NCI-H446 (cell line): ENCODE measurements around the gene WNT6.

Experiments used
- DNase-seq, 2 experiments: peaks; one replicate each; lab custom pipeline; 2025; lab: John Stamatoyannopoulos, UW

WNT6 gene

DNA sequence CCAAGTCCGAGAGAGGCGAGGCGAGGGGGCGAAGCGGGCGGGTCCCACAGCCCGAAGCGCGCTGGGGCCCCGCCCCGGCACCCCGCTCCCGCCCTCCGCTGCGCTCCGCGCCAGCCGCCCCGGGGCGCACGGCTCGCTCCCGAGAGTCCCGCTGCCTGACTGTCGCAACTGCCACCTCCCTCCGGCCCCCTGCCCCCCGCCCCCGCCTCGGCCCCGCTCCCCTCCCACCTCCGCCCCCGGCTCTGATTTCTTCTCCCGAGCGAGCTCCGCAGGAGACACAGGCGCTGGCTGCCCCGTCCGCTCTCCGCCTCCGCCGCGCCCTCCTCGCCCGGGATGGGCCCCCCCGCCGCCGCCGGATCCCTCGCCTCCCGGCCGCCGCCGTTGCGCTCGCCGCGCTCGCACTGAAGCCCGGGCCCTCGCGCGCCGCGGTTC is at the start of gene WNT6:
Gene WNT6, plus strand, starts transcription at position 250 of the 432 bp plus-strand sequence. CDS start 233 bp downstream, outside the sequence.
- DNase-seq: no peak

DNA sequence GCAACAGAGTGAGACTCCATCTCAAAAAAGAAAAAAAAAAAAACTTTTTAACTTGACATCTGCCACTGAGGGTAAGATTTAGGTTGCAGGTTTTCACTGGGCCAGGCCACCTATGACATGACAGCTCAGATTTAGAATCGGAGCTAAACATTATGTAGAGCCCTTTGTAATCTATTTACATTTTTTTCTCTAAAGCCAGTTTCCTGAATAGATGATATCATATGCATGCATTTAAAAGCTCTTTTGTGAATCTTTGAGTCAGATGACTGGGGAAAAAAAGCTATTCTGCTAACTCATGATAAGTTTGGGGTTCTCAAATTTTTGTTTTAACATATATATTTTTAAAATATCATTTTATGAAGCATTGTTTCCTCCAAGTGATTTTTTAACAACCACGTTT is 49.3 kb upstream of the WNT6 start:
- DNase-seq: no peak

DNA sequence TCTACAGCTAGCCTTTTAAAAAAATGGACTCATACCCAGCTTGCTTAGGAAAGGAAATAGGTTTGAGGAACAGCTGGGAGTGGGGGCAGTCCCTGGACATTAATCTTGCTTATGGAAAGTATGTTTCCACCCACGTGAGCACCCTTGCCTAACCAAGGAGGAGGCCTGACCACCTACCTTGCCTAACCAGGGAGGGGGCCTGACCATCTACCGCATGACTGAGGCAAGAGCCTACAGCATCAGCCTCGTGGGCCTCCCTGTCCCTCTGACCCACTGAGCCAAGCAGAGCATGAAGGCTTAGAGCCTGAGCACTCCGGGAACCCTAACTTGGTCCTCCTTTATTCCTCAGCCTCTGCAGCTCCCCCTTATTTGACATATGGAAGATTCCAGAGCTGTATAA is 48.2 kb upstream of the WNT6 start:
- DNase-seq: no peak

DNA sequence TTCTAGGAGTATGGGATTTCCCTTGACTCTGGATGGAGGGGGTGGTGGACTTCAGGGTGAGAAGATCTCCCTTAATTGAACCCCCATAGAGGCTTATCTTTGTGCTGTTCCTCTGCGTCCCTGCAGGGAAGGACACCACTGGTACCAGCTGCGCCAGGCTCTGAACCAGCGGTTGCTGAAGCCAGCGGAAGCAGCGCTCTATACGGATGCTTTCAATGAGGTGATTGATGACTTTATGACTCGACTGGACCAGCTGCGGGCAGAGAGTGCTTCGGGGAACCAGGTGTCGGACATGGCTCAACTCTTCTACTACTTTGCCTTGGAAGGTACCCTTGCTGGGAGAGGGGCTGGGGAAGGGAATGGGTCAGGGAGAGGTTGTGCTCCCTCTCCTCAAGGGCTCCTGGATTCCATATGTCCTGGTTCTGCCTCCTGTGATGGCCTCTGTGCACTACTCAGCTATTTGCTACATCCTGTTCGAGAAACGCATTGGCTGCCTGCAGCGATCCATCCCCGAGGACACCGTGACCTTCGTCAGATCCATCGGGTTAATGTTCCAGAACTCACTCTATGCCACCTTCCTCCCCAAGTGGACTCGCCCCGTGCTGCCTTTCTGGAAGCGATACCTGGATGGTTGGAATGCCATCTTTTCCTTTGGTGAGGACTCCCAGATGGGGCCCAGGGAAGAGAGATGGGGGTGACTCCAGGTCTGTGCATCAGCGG is 47.3 kb upstream of the WNT6 start:
- DNase-seq: no peak

DNA sequence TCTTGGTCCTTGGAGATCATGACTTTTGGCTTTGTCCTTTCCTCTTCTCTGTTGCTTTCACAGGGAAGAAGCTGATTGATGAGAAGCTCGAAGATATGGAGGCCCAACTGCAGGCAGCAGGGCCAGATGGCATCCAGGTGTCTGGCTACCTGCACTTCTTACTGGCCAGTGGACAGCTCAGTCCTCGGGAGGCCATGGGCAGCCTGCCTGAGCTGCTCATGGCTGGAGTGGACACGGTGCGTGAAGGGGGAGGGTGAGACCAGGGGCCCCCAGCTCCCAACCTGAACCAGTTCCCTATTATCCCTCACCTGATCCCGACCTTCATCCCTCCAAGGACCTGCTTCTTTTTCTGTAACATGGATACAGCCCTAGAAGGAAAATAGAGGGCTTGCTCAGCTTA is 46.7 kb upstream of the WNT6 start:
- no peak for DNase-seq

DNA sequence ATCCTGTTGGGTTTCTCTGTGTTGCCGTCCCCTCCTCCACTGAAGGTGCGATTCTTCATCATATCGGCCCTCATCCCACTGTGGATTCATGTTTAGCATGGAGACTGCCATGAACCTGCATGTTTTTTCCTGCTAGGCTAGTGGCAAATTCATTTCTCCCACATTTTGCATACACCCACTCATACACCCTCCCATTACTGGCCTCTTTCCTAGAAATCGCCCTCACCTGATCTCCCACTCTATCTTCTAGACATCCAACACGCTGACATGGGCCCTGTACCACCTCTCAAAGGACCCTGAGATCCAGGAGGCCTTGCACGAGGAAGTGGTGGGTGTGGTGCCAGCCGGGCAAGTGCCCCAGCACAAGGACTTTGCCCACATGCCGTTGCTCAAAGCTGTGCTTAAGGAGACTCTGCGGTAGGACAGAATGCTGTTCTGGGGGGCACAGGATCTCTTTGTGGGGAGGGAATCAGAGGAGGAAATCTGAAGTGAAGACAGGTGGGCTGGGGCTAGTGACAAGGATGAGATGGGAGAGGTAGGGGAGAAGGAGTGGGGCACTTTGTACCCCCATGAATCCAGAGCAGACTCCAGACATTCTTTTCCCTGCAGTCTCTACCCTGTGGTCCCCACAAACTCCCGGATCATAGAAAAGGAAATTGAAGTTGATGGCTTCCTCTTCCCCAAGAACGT is 45.7 kb upstream of the WNT6 start:
- DNase-seq: no peak

DNA sequence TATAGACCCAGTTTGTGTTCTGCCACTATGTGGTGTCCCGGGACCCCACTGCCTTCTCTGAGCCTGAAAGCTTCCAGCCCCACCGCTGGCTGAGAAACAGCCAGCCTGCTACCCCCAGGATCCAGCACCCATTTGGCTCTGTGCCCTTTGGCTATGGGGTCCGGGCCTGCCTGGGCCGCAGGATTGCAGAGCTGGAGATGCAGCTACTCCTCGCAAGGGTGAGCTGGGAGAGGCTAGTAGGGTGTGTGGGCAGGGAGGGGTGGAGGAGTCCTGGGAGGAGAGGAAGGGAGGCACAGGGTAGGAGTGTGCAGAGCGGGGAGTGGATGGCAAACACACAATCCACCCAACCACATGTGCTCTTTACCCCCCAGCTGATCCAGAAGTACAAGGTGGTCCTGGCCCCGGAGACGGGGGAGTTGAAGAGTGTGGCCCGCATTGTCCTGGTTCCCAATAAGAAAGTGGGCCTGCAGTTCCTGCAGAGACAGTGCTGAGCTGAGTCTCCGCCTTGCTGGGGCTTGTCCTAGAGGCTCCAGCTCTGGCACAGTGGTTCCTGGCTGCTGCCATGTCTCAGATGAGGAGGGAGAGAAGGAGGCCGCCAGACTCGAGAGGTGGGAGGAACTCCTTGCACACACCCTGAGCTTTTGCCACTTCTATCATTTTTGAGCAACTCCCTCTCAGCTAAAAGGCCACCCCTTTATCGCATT is 44.9 kb upstream of the WNT6 start:
- no peak for DNase-seq

DNA sequence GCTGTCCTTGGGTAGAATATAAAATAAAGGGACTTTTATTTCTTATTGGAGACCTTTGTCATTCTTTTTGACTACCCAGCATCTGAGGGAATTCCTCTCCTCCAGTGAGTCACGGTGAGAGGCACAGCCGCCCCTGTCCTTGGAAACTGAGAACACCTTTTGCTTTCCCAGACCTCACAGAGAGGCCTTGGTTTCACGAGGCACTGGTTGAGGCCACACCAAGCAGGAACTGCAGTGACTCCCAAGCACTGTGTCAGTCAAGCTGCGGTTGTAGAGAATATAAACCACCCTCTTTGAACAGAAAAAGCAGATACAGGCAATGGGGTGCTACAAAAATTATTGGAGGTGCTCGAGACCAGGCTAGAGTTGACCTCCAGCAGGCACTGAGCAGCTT is 44.4 kb upstream of the WNT6 start:
- DNase-seq: no peak

DNA sequence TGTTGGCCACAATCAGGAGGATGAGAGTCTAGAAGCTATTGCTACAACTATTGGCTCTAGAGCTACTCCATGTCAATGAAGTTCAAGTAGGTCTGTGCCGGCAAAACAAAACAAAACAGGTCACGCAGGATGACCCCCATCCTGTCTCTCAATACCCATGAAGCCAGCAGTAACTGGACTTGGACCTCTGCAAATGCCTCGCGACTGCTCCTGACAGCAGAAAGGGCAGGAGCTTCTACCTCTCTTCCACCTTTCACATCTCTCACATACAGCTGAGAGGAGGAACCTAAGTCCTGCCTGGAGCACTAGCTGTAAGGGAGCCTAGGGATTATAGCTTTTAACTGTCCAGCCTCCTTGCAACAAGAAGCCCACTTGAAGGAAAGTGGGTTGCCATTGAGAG is 44.0 kb upstream of the WNT6 start:
- no peak for DNase-seq

DNA sequence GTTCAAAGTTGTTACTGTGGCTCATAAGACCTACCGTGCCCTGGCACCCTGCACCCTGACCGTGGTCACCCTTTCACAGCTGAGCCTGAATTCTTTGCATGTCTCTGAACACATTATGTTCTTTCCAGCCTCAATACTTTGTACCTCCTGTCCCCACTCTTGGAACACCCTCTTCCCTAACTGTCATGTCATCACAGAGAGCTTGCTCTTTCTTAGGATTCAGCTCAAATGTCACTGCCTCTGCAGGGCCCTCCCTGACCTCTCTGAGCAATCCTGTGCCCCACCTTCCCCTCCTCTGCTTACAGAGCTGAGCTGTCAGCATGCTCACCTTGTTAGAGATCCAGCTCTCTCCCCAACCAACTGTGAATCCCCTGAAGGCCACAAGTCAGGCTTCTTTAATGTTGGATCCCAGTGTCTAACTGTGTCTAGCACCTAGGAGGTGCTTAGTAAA is 43.0 kb upstream of the WNT6 start:
- DNase-seq: no peak

DNA sequence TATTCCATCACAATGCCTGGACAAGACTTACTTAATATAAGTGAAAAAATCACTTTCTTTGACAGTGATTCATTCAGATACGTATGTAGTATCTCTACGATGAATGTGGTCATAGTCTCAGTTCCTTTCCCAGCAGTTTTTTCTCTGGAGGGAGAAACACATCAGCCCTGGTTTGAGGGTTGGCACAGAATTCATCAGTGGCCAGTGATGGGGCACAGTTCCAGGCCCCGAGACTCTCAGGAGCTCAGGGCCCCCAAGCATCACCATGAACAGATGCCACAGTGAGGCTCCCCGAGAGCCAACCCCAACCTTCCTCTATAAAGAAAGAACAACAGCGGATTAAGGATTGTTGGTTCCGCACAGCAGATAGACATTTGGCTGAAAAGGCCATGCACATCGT is 40.5 kb upstream of the WNT6 start:
- no peak for DNase-seq

DNA sequence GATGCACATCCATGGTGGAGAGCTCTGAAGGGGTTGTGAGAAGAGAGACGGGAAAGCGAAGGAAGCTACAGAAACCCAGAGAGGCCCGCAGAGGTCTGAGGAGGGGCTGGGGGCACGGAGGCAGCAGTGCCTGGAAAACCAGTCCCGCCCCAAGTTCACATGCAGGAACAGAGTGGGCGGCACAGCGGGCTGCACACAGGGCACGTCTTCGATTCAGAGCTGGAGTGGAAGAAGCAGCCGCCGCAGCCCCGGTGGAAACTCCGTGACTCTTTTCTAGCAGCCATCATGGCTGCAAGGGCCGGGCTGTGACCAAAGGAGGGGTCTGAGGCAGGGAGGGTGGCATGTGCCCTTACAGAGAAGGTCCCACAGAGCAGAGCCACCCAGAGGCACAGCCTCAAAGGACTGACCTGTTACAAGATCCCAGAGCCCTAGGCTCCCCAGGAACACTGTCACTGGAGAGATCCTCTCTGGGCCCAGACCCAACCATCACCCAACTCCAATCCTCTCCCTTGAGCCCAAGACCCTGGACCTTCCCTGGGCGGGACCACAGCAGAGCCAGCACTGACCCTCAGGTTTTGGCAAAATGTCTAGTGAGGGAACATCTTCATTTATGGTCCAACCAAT is 38.7 kb upstream of the WNT6 start:
- no peak for DNase-seq

DNA sequence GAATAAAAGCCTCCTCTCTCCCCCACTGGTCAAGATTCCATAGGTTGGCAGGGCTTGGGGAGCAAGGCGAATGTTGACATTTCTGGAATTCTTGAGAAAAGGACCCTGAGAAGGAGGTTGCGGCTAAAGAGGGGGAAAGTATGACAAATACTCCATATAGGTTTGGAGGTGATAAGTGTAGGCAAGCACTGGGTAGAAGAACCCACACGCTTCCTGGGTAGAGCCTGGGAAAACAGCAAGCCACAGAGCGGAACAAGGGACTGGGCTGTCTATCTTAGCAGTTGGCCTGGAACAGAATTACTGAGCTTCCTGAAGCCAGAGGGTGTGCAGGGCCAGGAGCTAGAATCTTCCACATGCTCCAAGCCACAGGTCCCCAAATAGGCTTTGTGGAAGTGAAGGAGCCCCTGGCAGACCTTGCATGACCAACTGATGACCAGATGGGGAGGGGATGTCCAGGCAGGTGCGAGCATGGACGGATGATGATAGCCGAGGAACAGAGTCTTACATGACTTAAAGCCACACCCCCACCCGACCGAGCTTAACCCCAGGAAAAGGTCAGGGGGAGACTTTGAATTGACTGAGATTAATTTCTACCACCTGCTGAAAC is 37.9 kb upstream of the WNT6 start:
- no peak for DNase-seq

DNA sequence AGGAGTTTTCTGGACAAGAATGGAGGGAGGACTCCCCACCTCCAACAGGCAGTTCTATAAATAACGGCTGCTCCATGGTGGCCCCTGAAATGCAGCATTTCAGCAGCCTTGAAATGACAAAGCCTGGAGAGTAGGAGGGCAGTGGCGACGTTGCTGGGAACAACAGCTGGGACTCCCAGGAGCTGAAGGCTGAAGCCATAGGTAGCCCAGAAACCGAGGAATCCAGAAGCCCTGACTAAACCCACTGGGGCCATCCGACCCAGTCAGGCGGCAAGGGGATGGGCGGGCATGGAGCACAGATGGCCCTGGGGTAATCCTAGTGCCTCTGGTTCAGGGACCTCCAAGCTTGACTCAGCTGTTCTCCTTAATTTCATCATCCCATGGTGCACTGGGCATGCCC is 37.0 kb upstream of the WNT6 start:
- no peak for DNase-seq

DNA sequence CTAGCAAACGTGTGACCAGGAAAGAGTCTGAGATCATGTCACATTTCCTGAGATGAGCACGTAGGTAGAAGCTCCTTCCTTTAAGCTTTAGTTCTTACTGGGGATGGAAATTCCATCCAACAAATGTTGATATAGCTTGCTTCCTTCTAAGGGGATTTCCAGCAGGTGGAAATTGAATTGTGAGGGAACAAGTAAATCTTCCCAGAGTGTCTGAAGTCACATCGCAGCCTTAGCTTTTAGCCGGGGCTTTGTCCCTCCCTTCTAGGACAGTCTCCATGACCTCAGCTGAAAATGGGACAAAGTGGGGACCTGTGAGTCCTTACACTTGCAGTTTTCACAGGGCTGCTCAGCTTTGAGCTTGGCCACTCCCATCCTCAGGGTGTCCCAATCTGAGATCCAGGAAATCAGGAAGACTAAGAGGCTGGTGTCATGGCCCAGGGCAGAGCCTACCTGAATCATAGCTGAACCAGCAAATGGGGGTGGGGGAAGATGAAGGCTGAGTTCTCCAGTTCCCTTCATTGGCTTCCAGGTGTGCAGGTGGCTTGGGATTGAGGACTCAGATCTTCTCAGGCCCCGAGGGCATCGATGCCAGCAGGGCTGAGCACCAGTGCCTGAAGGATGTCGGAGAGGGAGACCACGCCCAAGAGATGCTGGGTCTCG is 36.3 kb upstream of the WNT6 start:
- DNase-seq: no peak

DNA sequence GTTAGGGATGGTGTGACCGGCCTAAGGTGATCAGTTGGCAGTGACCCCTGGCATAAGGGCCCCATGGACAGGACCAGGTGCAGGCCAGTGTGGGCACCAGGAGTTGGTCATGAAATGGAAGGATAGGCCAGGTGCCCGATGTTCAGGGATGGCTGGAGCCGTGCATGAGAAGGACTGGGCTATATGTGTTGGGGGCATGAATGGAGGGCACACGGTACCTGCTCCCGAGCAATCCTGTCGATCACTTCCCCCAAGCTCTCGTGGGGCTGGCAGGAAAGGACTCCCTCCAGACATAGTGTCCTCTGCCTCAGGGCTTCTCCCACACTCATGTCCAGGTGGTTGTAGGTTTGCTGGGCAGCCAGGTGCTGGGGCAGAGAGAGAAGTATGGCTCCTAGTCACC is 35.6 kb upstream of the WNT6 start:
- DNase-seq: no peak

DNA sequence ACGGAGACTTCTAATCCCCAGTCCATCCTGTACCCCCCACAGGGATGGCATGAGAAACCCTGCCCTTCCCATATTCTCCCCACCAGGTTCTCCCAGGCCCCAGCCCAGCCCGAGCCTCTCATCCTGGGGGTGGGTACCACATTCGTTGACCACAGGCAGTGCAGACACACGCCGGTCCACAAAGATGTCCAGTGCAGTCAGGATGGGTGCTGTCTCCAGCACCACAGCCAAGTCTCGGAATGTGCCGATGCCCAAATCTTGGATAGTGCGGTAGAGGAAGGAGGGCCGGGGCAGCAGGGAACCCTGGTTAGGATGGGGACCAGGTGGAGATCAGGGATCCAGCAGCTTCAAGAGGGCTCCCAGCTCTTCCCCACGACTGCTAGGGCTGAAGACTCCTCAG is 32.8 kb upstream of the WNT6 start:
- DNase-seq: no peak

DNA sequence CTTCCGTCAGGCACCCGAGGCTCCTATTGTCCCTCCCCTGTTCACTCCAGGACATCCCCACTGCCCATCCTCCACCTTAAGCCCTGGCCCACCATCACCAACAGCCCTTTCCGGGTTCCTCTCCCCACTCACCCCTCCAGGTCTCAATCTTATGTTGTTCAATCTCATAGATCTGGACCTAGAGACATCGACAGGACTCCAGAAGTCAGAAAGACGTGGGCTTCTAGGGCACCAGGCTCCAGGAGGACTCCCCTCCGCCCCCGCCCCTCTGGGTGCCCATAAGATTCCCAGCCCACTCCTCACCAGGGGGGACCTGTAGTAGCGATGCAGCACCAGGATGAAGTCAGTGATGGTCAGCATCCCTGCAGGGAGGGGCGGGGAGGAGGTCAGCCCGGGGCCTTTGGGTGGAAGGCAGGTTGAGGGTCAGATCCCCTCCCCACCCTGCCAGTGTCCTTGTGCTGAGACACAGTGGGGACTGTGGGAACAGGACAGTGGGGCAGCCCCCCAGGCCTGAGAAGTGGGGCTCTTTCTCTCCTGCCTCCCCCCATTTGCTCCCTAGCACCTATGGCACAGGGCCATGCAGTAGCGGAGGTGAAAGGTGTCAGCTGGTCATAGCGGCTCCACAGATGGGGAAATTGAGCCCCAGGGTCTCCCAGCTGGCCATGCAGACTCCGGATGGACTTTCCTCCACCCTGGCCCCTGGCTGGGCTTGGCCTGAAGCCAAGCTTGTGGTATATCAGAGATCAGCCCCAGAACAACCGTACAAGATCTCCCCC is 31.7 kb upstream of the WNT6 start:
- DNase-seq: no peak

DNA sequence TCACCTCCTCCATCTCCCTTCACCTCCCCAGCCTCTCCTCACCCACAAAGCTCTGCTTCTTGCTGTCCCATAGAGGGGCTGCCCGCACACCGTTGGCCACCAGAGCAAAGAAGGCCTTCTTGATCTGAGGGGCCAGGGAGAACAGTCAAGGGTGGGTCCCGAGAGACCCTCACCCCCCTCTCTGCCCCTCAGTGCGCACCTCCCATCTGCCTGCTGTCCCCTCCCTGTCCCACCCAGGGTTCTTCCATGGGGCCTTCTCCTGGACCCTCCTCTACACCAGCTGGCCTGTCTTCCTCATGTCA is 31.2 kb upstream of the WNT6 start:
- DNase-seq: no peak

DNA sequence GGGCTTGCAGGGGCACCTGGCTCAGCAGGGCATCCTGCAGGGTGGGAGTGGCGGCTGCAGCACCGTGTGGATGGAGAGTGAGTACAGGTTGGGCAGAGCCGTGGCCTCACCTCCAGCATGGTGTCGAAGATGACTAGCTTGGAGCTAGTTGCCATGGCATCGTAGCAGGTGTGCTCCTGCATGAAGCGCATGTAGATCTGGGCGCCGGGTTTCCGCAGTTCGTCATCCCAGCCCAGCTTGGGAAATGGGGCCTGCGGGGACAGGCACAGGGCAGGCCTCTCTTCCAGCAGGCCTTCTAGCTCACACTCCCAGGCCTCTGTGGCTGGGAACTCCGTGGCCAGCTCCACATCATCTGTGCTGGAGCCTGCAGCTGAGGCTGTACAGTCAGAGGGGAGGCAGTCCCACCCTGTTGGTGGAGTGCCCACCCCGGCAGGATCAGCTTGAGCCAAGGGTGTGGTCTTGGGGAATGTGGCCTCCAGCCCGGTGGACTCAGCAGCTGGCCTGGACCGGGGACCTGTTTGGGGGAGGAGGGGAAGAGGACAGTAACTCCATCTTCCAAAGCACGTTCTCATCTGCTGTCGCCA is 29.6 kb upstream of the WNT6 start:
- no peak for DNase-seq
